Smooth muscle cell (in vitro differentiated cells): Measurements from ENCODE around the gene TFAP2D. TPM values are rescaled to one million over a fixed set of nuclear protein-coding genes. Genes with fewer than 3 reads are reported as not detected.

ENCODE experiments used
- DNase-seq: peaks from one replicate; lab custom pipeline; 2025; ENCODE audit not compliant: unreplicated experiment; lab: John Stamatoyannopoulos, UW
- H2AFZ ChIP-seq: fragments of 200-600 bp; sonication (generic); 2 replicates; pipeline ENCODE4 v1.6.0; 2016; ENCODE audit warnings: antibody characterized with exemption, low read depth, mild to moderate bottlenecking
- H3F3A ChIP-seq: fragments of 200-600 bp; sonication (generic); 2 replicates; pipeline ENCODE4 v1.6.0; 2017; ENCODE audit warnings: antibody characterized with exemption, low read depth
- H3K27ac ChIP-seq: fragments of 200-600 bp; sonication (generic); 2 replicates; pipeline ENCODE4 v1.5.1; 2016; ENCODE audit warnings: low read depth, mild to moderate bottlenecking
- H3K27me3 ChIP-seq: fragments of 200-600 bp; sonication (generic); 2 replicates; pipeline ENCODE4 v1.6.1; 2016; ENCODE audit warnings: low read depth, mild to moderate bottlenecking
- H3K36me3 ChIP-seq: fragments of 200-600 bp; sonication (generic); 2 replicates; pipeline ENCODE4 v1.5.1; 2016; ENCODE audit warnings: low read depth
- H3K4me1 ChIP-seq: fragments of 200-600 bp; sonication (generic); 2 replicates; pipeline ENCODE4 v1.5.1; 2016; ENCODE audit warnings: low read depth
- H3K4me2 ChIP-seq: fragments of 200-600 bp; sonication (generic); 2 replicates; pipeline ENCODE4 v1.6.0; 2016; ENCODE audit warnings: mild to moderate bottlenecking
- H3K4me3 ChIP-seq: fragments of 200-600 bp; sonication (generic); 2 replicates; pipeline ENCODE4 v1.5.1; 2016; ENCODE audit warnings: mild to moderate bottlenecking
- H3K79me2 ChIP-seq: fragments of 200-600 bp; sonication (generic); 2 replicates; pipeline ENCODE4 v1.6.0; 2016; ENCODE audit warnings: low read depth, mild to moderate bottlenecking
- H3K9ac ChIP-seq: fragments of 200-600 bp; sonication (generic); 2 replicates; pipeline ENCODE4 v1.6.0; 2016; ENCODE audit warnings: low read depth
- H3K9me3 ChIP-seq: fragments of 200-600 bp; sonication (generic); replicated peaks from 2 replicates; pipeline ENCODE4 v1.5.1; 2016; ENCODE audit warnings: low read depth
- H4K20me1 ChIP-seq: fragments of 200-600 bp; sonication (generic); 2 replicates; pipeline ENCODE4 v1.6.0; 2016; ENCODE audit warnings: low read depth
- WGBS: methylation state at CpG from one replicate; pipeline ENCODE4 v1.1.7; 2016; ENCODE audit warnings: low lambda C conversion rate; 5-methylcytosine and 5-hydroxymethylcytosine counted together
- polyA plus RNA-seq: library from polyadenylated mRNA; unstranded; fragments of >200 nt; fragmentation: Nextera tagmentation; extraction: Ambion mirVana; gene quantifications from 2 replicates; pipeline ENCODE4 v1.2.1, GENCODE V29; 2016
- total RNA-seq: library from RNA; depleted of rRNA; stranded (reverse); fragments of >200 nt; gene quantifications from 2 replicates; pipeline ENCODE4 v1.2.3, GENCODE V29; 2014
- TF ChIP-seq, protein P1 (sequence below): fragments of 200-600 bp; sonication (generic); IDR thresholded peaks from 2 replicates; pipeline ENCODE4 v1.5.1; 2017; ENCODE audit warnings: borderline replicate concordance, mild to moderate bottlenecking, antibody characterized with exemption; ENCODE audit not compliant: insufficient read depth, poor library complexity, severe bottlenecking

Gene TFAP2D
- total and polyA plus RNA-seq, 2 experiments from 2014 or later = not detected

DNA sequence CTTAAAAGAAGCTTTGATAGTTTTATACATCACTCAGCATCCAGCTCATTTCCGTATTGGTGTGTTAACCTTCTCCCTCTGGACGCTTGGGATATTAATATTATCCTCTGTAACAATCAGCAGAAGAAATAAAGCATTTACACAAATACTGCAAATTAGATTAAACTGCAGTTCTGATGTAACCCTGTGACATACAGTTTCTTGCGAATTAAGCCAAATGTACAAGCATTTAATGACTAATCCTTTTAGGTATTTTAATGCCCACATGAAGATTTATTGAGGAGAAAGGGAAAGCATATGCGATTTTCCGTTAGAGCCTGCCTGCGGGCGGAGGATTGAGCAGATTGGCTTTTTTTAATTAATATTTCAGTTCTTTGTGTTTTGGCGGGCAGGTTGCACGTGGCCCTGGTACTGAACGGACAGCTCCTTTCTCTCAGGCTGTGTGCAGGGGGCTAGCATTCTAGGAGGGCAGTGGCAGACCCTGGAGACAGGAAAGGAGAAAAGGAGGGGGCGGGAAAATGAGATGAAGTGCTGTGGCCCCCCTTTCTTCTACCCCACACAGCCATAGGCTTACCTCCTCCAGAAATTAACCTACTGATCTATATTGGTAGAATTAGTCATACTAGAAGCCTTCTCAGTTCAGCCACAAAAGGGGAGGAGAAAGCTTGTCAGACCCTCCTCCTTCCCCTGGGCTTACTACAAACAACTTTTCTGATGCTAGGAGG, 14.1 kb upstream of the TFAP2D start:
- Histone ChIP-seq H3F3A (no peaks in the 10 kb centered on the region), H3K27ac (no peak overlapping the region), H3K36me3 (no peaks in the 10 kb centered on the region), H3K4me3 (no peak overlapping the region), H3K79me2 (no peaks in the 10 kb centered on the region), H3K4me1 (no peaks in the 10 kb centered on the region), H3K4me2 (no peak overlapping the region), H3K27me3 (peaks cover 17% of the 10 kb centered on the region), H2AFZ (no peak overlapping the region), H3K9ac (no peak overlapping the region), H4K20me1 (no peaks in the 10 kb centered on the region), H3K9me3 (no peaks in the 10 kb centered on the region)
- no peak for DNase-seq
- WGBS = 28% methylated on average over 11 of the region's 11 CpGs
- TF ChIP-seq, protein P1, sequence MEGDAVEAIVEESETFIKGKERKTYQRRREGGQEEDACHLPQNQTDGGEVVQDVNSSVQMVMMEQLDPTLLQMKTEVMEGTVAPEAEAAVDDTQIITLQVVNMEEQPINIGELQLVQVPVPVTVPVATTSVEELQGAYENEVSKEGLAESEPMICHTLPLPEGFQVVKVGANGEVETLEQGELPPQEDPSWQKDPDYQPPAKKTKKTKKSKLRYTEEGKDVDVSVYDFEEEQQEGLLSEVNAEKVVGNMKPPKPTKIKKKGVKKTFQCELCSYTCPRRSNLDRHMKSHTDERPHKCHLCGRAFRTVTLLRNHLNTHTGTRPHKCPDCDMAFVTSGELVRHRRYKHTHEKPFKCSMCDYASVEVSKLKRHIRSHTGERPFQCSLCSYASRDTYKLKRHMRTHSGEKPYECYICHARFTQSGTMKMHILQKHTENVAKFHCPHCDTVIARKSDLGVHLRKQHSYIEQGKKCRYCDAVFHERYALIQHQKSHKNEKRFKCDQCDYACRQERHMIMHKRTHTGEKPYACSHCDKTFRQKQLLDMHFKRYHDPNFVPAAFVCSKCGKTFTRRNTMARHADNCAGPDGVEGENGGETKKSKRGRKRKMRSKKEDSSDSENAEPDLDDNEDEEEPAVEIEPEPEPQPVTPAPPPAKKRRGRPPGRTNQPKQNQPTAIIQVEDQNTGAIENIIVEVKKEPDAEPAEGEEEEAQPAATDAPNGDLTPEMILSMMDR = no peak

DNA sequence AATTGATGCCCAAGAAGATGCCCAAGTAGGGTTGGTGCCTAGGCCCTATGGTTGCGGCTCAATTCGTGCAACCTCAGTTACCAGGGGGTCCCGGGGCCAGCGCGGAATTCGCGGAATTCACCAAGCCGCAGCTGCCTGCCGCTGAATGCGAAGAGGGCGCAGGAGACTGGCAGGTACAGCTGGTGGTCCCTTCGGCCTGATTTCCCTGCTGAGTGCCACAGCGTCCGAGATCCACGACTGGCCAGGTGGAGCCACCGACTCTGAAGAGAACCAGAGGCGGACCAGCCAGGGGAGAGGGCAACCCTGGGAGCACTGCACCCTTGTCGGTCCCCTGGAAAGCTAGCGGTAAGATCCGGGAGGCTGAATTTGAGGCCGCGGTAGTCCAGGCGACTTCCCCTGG, 6.8 kb upstream of the TFAP2D start:
- Histone ChIP-seq H3K4me3 (no peak overlapping the region), H4K20me1 (no peaks in the 10 kb centered on the region), H3K9me3 (no peaks in the 10 kb centered on the region), H3K36me3 (no peaks in the 10 kb centered on the region), H3K9ac (no peak overlapping the region), H3K4me1 (peaks cover 5% of the 10 kb centered on the region), H3K4me2 (no peak overlapping the region), H3K27ac (no peak overlapping the region), H3K79me2 (no peaks in the 10 kb centered on the region), H2AFZ (no peak overlapping the region), H3F3A (no peaks in the 10 kb centered on the region), H3K27me3 (peaks cover 89% of the 10 kb centered on the region)
- TF ChIP-seq, protein P1 = no peak
- no peak for DNase-seq
- 4% methylated on average over 23 of the region's 23 CpGs for WGBS

DNA sequence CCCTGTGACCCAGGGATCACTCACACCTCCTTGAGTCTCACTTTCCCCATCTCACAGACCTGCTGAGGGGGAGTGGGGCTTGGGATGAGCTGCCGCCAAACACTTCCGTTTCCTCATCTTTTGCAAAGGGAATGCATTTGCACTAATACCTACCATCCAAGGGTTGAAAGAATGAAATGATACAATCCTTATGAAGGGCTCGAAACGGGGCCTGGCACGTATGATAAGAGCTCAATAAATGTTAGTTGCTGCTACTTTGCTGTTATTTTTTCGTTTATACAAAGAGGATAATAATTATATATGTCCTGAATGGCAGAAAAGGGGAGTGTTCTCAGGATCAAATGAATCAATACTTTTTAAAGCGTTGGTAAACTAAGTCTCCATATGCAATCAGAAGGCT, 6.1 kb upstream of the TFAP2D start:
- H3K4me2 ChIP-seq = no peak overlapping the region
- H3K9me3 ChIP-seq = no peaks in the 10 kb centered on the region
- 8% methylated on average over 7 of the region's 7 CpGs for WGBS
- H3K4me3 ChIP-seq = no peak overlapping the region
- no peaks in the 10 kb centered on the region for H4K20me1 ChIP-seq
- no peak for DNase-seq
- no peaks in the 10 kb centered on the region for H3K36me3 ChIP-seq
- H2AFZ ChIP-seq = no peak overlapping the region
- H3K79me2 ChIP-seq = no peaks in the 10 kb centered on the region
- H3K9ac ChIP-seq = no peak overlapping the region
- H3K27ac ChIP-seq = no peak overlapping the region
- TF ChIP-seq, protein P1 = no peak
- no peaks in the 10 kb centered on the region for H3F3A ChIP-seq
- peaks cover 95% of the 10 kb centered on the region for H3K27me3 ChIP-seq
- H3K4me1 ChIP-seq = peaks cover 5% of the 10 kb centered on the region
